H9 (cell line): ENCODE results near the gene ARSI. TPM values are rescaled to one million over a fixed set of nuclear protein-coding genes. Genes with fewer than 3 reads are reported as not detected.
A peak's percentile ranks its signal among the peaks of the same experiment; 100 is the strongest.

Source experiments
- DNase-seq: peaks from one replicate; pipeline ENCODE4 v3.0.0-alpha.2; 2017
- H2AFZ ChIP-seq: one replicate; pipeline ENCODE4 v1.6.1; 2013; ENCODE audit warnings: mild to moderate bottlenecking, low read length, control low read depth, moderate library complexity
- H2AK5ac ChIP-seq: 2 replicates; pipeline ENCODE4 v1.6.1; 2013; ENCODE audit warnings: low read length, control low read depth, mixed read lengths; ENCODE audit not compliant: insufficient read length
- H2BK120ac ChIP-seq: one replicate; pipeline ENCODE4 v1.6.1; 2013; ENCODE audit warnings: low read depth, mild to moderate bottlenecking, low read length, control low read depth, inconsistent platforms; ENCODE audit not compliant: poor library complexity, severe bottlenecking
- H2BK12ac ChIP-seq: 2 replicates; pipeline ENCODE4 v1.6.1; 2013; ENCODE audit warnings: low read length, control low read depth, mixed read lengths, low read depth; ENCODE audit not compliant: insufficient read length
- H2BK15ac ChIP-seq: 2 replicates; pipeline ENCODE4 v1.6.1; 2013; ENCODE audit warnings: low read depth, low read length, control low read depth
- H2BK20ac ChIP-seq: one replicate; pipeline ENCODE4 v1.6.1; 2013; ENCODE audit warnings: low read depth, mild to moderate bottlenecking, low read length, control low read depth, inconsistent platforms; ENCODE audit not compliant: poor library complexity, severe bottlenecking
- H2BK5ac ChIP-seq: 2 replicates; pipeline ENCODE4 v1.6.1; 2013; ENCODE audit warnings: low read length, control low read depth, mixed read lengths; ENCODE audit not compliant: insufficient read length
- H3K14ac ChIP-seq: 2 replicates; pipeline ENCODE4 v1.6.1; 2013; ENCODE audit warnings: low read length, control low read depth; ENCODE audit not compliant: insufficient read depth
- H3K18ac ChIP-seq: 2 replicates; pipeline ENCODE4 v1.6.1; 2013; ENCODE audit warnings: low read depth, mild to moderate bottlenecking, mixed read lengths, low read length, control low read depth; ENCODE audit not compliant: insufficient read length
- H3K23ac ChIP-seq: 2 replicates; pipeline ENCODE4 v1.6.1; 2013; ENCODE audit warnings: low read length, control low read depth, mixed read lengths, low read depth; ENCODE audit not compliant: insufficient read length
- H3K23me2 ChIP-seq: 2 replicates; pipeline ENCODE4 v1.6.1; 2013; ENCODE audit warnings: low read depth, mild to moderate bottlenecking, mixed read lengths, low read length, control low read depth; ENCODE audit not compliant: insufficient read length, poor library complexity, severe bottlenecking
- H3K27ac ChIP-seq: 2 replicates; pipeline ENCODE4 v1.5.1; 2013; ENCODE audit warnings: low read length, control low read depth, mixed read lengths, low read depth; ENCODE audit not compliant: insufficient read length
- H3K27me3 ChIP-seq: 2 replicates; pipeline ENCODE4 v1.6.1; 2013; ENCODE audit warnings: low read length, control low read depth, inconsistent platforms; ENCODE audit not compliant: insufficient read depth
- H3K4ac ChIP-seq: 2 replicates; pipeline ENCODE4 v1.6.1; 2013; ENCODE audit warnings: low read depth, mild to moderate bottlenecking, control low read depth, inconsistent platforms, low read length, moderate library complexity
- H3K4me1 ChIP-seq: 2 replicates; pipeline ENCODE4 v1.6.1; 2013; ENCODE audit warnings: low read length, control low read depth, inconsistent platforms; ENCODE audit not compliant: insufficient read depth
- H3K4me2 ChIP-seq: 2 replicates; pipeline ENCODE4 v1.6.1; 2013; ENCODE audit warnings: low read length, control low read depth, mixed read lengths; ENCODE audit not compliant: insufficient read length, insufficient read depth
- H3K56ac ChIP-seq: 2 replicates; pipeline ENCODE4 v1.6.1; 2013; ENCODE audit warnings: low read depth, mild to moderate bottlenecking, mixed read lengths, low read length, control low read depth; ENCODE audit not compliant: insufficient read length
- H3K79me1 ChIP-seq: 2 replicates; pipeline ENCODE4 v1.6.1; 2013; ENCODE audit warnings: low read depth, mild to moderate bottlenecking, moderate library complexity, low read length, control low read depth, inconsistent platforms; ENCODE audit not compliant: insufficient read depth, poor library complexity, severe bottlenecking
- H3K79me2 ChIP-seq: 2 replicates; pipeline ENCODE4 v1.6.1; 2013; ENCODE audit warnings: low read length, control low read depth, inconsistent platforms; ENCODE audit not compliant: insufficient read depth
- H3K9ac ChIP-seq: 2 replicates; pipeline ENCODE4 v1.6.1; 2013; ENCODE audit warnings: low read length, control low read depth, mixed read lengths; ENCODE audit not compliant: insufficient read length; ENCODE audit errors: extremely low read depth
- H3K9me3 ChIP-seq: one replicate; pipeline ENCODE4 v1.6.1; 2013; ENCODE audit warnings: low read depth, low read length, inconsistent platforms; ENCODE audit not compliant: control insufficient read depth
- H3T11ph ChIP-seq: one replicate; pipeline ENCODE4 v1.6.1; 2013; ENCODE audit warnings: mild to moderate bottlenecking, low read length, control low read depth, inconsistent platforms
- H4K20me1 ChIP-seq: one replicate; pipeline ENCODE4 v1.6.1; 2013; ENCODE audit not compliant: control insufficient read depth, insufficient read length, insufficient read depth
- H4K5ac ChIP-seq: 2 replicates; pipeline ENCODE4 v1.6.1; 2013; ENCODE audit warnings: low read depth, mild to moderate bottlenecking, mixed read lengths, low read length, control low read depth; ENCODE audit not compliant: insufficient read length
- H4K8ac ChIP-seq: replicated peaks from 2 replicates; pipeline ENCODE4 v1.6.1; 2013; ENCODE audit warnings: low read length, control low read depth, mixed read lengths, low read depth; ENCODE audit not compliant: insufficient read length
- H4K91ac ChIP-seq: 2 replicates; pipeline ENCODE4 v1.6.1; 2013; ENCODE audit warnings: low read depth, mild to moderate bottlenecking, moderate library complexity, mixed read lengths, low read length, control low read depth; ENCODE audit not compliant: insufficient read length
- H3K27ac Mint-ChIP-seq, 3 experiments: 2 replicates in 2 of 3; 3 replicates in 1 of 3; pipeline ENCODE4 v1.8.0; 2020 to 2021; ENCODE audit warnings: mixed read lengths in 3 of 3, mild to moderate bottlenecking in 1 of 3, moderate library complexity in 1 of 3
- H3K27me3 Mint-ChIP-seq: 2 replicates; pipeline ENCODE4 v1.8.0; 2021; ENCODE audit warnings: low read depth, mild to moderate bottlenecking, moderate library complexity, mixed read lengths
- H3K36me3 Mint-ChIP-seq, 3 experiments: 2 replicates in 2 of 3; 3 replicates in 1 of 3; pipeline ENCODE4 v1.8.0; 2020 to 2021; ENCODE audit warnings: low read depth in 3 of 3, mixed read lengths in 3 of 3; ENCODE audit not compliant: insufficient read depth in 1 of 3
- H3K4me1 Mint-ChIP-seq, 2 experiments: 2 replicates each; pipeline ENCODE4 v1.8.0; 2020; ENCODE audit warnings: mixed read lengths in 2 of 2
- H3K4me3 Mint-ChIP-seq, 2 experiments: 2 replicates in 1 of 2; 3 replicates in 1 of 2; pipeline ENCODE4 v1.8.0; 2020 to 2021; ENCODE audit warnings: mild to moderate bottlenecking in 2 of 2, mixed read lengths in 2 of 2, moderate library complexity in 1 of 2
- H3K9me3 Mint-ChIP-seq, 2 experiments: 2 replicates in 1 of 2; 3 replicates in 1 of 2; pipeline ENCODE4 v1.8.0; 2020; ENCODE audit warnings: mild to moderate bottlenecking in 2 of 2, mixed read lengths in 2 of 2, moderate library complexity in 1 of 2
- WGBS: extraction: QIAGEN DNeasy Blood & Tissue Kit; methylation state at CpG from one replicate; pipeline ENCODE4 v1.1.7; 2013; ENCODE audit warnings: missing lambda C conversion rate, low lambda C conversion rate, mixed read lengths; ENCODE audit not compliant: insufficient read length; ENCODE audit errors: extremely low coverage; 5-methylcytosine and 5-hydroxymethylcytosine counted together
- total RNA-seq: library from RNA; stranded (reverse); gene quantifications from 2 replicates; pipeline ENCODE4 v1.2.1, GENCODE V29; 2021
- TF ChIP-seq, protein P1 (sequence below): fragments of 200-600 bp; sonication (generic); conservative IDR thresholded peaks from 3 replicates; pipeline ENCODE4 v1.8.0; 2021; ENCODE audit warnings: antibody characterized with exemption, mild to moderate bottlenecking

The ARSI gene
- total RNA-seq, 1 experiment from 2014 or later = 1.7 TPM

DNA sequence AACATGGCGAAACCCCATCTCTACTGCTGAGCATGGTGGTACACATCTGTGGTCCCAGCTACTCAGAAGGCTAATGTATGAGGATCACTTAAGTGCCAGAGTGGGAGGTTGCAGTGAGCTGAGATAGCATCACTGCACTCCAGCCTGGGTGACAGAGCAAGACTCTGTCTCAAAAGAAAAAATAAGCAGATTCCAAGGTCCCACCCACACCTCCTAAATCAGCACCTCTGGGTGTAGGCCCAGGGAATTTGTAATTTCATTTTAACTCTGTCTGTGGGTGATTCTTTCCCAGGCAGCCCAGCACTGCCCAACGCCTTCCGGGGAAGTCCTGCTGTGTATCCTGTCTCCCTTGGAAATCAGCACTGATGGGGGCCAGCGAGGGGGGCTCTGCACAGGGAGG is 25.7 kb downstream of the ARSI start:
- Histone ChIP-seq H3K14ac (no peak overlapping the region), H3K9ac (no peak overlapping the region), H2BK20ac (no peak overlapping the region), H3K79me1 (no peaks in the 10 kb centered on the region), H2BK12ac (no peak overlapping the region), H3K4ac (no peak overlapping the region), H2BK5ac (no peak overlapping the region), H3K4me2 (no peak overlapping the region), H3K27ac (no peak overlapping the region), H4K8ac (no peak overlapping the region), H2BK120ac (no peak overlapping the region), H3K23ac (no peak overlapping the region), H2AFZ (no peak overlapping the region), H3K9me3 (no peaks in the 10 kb centered on the region), H3K56ac (no peak overlapping the region), H2BK15ac (no peak overlapping the region), H3K79me2 (no peaks in the 10 kb centered on the region), H4K20me1 (no peaks in the 10 kb centered on the region), H4K91ac (no peak overlapping the region), H3T11ph (no peak overlapping the region), H3K18ac (no peak overlapping the region), H3K27me3 (no peaks in the 10 kb centered on the region), H3K4me1 (no peaks in the 10 kb centered on the region), H3K23me2 (no peaks in the 10 kb centered on the region), H4K5ac (no peak overlapping the region), H2AK5ac (no peak overlapping the region)
- Mint-ChIP-seq H3K36me3 (no peaks in the 10 kb centered on the region), H3K27me3 (peaks cover 11% of the 10 kb centered on the region), H3K4me1 (peaks cover 0 to 20% of the 10 kb centered on the region in 2 experiments), H3K4me3 (no peak overlapping the region), H3K9me3 (no peaks in the 10 kb centered on the region), H3K27ac (peak overlapping the region in 1 of 3 experiments; percentile 68; a peak in 2 of 7 replicates)
- WGBS = no CpG with 5 or more reads among the region's 4 CpGs
- TF ChIP-seq, protein P1, sequence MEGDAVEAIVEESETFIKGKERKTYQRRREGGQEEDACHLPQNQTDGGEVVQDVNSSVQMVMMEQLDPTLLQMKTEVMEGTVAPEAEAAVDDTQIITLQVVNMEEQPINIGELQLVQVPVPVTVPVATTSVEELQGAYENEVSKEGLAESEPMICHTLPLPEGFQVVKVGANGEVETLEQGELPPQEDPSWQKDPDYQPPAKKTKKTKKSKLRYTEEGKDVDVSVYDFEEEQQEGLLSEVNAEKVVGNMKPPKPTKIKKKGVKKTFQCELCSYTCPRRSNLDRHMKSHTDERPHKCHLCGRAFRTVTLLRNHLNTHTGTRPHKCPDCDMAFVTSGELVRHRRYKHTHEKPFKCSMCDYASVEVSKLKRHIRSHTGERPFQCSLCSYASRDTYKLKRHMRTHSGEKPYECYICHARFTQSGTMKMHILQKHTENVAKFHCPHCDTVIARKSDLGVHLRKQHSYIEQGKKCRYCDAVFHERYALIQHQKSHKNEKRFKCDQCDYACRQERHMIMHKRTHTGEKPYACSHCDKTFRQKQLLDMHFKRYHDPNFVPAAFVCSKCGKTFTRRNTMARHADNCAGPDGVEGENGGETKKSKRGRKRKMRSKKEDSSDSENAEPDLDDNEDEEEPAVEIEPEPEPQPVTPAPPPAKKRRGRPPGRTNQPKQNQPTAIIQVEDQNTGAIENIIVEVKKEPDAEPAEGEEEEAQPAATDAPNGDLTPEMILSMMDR = no peak
- no peak for DNase-seq
